GM21619 (cell line): ENCODE results near the gene LRRC37B.
"Not testable (repeated sequence)": the region's sequence is repeated elsewhere in the genome, so short reads cannot be mapped to it uniquely, and the experiment has no call there.

ENCODE experiments used
- ATAC-seq: cut with Tn5 transposase; IDR thresholded peaks from one replicate; pipeline ENCODE4 v1.9.1; 2021; ENCODE audit not compliant: unreplicated experiment

Gene LRRC37B

DNA sequence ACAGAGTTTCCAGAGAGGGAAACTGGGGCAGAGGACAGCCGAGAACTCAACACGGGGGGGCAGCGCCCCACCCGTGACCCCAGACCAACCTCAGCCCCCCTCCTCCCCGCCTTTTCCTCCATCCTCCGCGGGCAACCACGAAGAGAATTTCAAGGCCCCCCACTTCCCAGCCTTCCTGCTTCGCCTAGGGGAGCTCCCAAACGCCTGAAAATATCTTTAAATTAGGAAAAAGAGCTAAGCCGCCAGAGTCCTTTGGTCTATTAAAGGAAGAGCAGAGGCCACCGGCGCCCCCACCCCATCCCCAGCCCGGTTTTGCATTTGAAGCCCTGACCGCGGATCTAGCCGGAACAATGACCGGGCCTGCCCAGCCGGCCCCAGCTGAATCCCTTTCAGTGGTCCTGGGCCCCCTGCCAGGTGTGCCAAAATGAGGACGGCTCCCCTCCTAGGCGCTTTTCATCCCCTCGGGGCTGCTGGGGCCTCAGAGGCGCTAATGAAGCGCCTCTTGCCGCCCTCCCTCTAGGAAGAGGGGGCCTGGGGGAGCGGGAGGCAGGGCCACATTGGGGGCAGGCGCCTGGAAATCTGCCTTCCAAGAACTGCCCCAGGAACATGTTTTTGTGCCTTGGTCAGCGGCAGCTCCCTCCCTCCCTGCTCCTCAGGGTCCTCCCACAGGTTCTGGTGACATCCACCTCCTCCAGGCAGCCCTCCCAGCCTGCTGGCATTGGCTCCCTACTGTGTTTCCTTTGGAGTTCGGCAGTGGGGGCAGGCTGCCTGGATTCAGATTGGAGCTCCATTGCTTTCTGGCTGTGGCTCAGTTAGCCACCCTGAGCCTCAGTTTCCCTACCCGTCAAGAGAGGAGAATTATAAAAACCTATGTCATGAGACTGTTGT, 78.0 kb downstream of the LRRC37B start:
- not testable (repeated sequence) for ATAC-seq

DNA sequence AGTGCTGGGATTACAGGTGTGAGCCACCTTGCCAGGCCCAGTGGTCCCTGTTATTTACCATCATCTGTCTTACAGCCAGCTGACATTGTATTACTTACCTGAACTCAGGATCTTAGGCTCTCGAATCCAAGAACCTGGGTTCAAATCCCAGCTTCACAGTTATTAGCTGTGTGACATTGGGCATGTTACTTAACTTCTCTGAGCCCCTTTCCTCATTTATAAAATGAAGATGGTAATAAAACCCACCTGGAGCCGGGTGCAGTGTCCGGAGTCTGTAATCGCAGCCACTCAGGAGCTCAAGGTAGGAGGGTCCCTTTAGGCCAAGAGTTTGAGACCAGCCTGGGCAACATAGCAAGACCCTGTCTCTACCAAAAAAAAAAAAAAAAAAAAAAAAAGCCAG, 79.7 kb downstream of the LRRC37B start:
- not testable (repeated sequence) for ATAC-seq

- ATAC-seq: not testable (repeated sequence)
Observed at GRCh38 chr17:32092062-32092461, 84.9 kb downstream of the LRRC37B start.

GRCh38 chr17:32099686-32100085, 92.5 kb downstream of the LRRC37B start:
- ATAC-seq: no peak

DNA sequence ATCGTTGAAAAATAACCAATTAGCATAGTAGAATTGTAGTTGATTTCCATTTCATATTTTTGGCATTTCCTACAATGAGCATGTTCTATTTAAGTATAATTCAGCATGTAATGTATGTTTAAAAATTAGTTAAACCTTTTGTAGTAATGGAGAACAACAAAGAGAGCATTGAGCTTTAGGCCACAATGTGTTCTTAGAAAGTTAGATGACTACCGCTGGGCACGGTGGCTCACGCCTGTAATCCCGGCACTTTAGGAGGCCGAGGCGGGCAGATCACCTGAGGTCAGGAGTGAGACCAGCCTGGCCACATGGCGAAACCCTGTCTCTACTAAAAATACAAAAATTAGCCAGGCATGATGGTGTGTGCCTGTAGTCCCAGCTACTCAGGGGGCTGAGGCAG, 93.1 kb downstream of the LRRC37B start:
- not testable (repeated sequence) for ATAC-seq

- ATAC-seq: no peak
Observed at GRCh38 chr17:32100971-32101631, 93.9 kb downstream of the LRRC37B start.

- no peak for ATAC-seq
Observed at GRCh38 chr17:32102172-32102571, 95.0 kb downstream of the LRRC37B start.

GRCh38 chr17:32102646-32103186, 95.5 kb downstream of the LRRC37B start:
- ATAC-seq: no peak
